B cell (primary cell): ENCODE results near the gene TRDN. TPM values are rescaled to one million over a fixed set of nuclear protein-coding genes. Genes with fewer than 3 reads are reported as not detected.

ENCODE experiments used
- ATAC-seq: fragments of 200-7000 bp; cut with Tn5 transposase; one replicate; pipeline ENCODE4 v1.10.0; 2021; ENCODE audit warnings: low read depth, mild to moderate bottlenecking, moderate number of reproducible peaks, moderate library complexity
- CTCF ChIA-PET: fragments of 350-600 bp; sonication (Branson Sonifier 250); formaldehyde crosslinking; loops from one replicate; lab custom pipeline; 2021; ENCODE audit warnings: antibody characterized with exemption, inconsistent platforms; lab: Charles Lee
- POLR2A ChIA-PET: fragments of 350-600 bp; sonication (Branson Sonifier 250); formaldehyde crosslinking; loops from one replicate; lab custom pipeline; 2021; ENCODE audit warnings: antibody characterized with exemption; lab: Charles Lee
- DNase-seq: peaks from one replicate; pipeline ENCODE4 v3.0.0; 2013
- H2AFZ ChIP-seq: 2 replicates; pipeline ENCODE4 v1.6.1; 2012; ENCODE audit warnings: mild to moderate bottlenecking, low read depth, low read length; ENCODE audit not compliant: insufficient read depth, poor library complexity, severe bottlenecking
- H3K27ac ChIP-seq, 2 donors: 1 replicate in 1 of 2; 2 replicates in 1 of 2; pipeline ENCODE4 v1.5.1; 2012 to 2013; ENCODE audit warnings: low read length in 2 of 2, mild to moderate bottlenecking in 2 of 2, moderate library complexity in 1 of 2
- H3K27me3 ChIP-seq, 4 experiments: fragments of 200-600 bp in 1 of 4; sonication (generic) in 1 of 4; replicated peaks in 1 of 4; 1 replicate in 2 of 4; 2 replicates in 2 of 4; pipeline versions ENCODE4 v1.6.1 to v1.7.0; 2013 to 2016; ENCODE audit warnings: low read length in 3 of 4, mild to moderate bottlenecking in 2 of 4, mixed read lengths in 1 of 4, moderate library complexity in 1 of 4; ENCODE audit not compliant: insufficient read depth in 4 of 4, control insufficient read depth in 3 of 4; ENCODE audit errors: control extremely low read depth in 1 of 4
- H3K36me3 ChIP-seq, 2 experiments: replicated peaks in 1 of 2; 1 replicate in 1 of 2; 2 replicates in 1 of 2; pipeline versions ENCODE4 v1.6.1 to v1.7.1; 2013; ENCODE audit warnings: low read length in 1 of 2; ENCODE audit not compliant: insufficient read depth in 2 of 2, control insufficient read depth in 1 of 2; ENCODE audit errors: control extremely low read depth in 1 of 2, extremely low read depth in 1 of 2
- H3K4me1 ChIP-seq, 2 donors: fragments of 200-600 bp in 1 of 2; sonication (generic) in 1 of 2; 1 replicate in 1 of 2; 2 replicates in 1 of 2; pipeline versions ENCODE4 v1.5.1 to v1.6.1; 2013 to 2017; ENCODE audit warnings: low read length in 2 of 2; ENCODE audit not compliant: control insufficient read depth in 2 of 2, insufficient read depth in 2 of 2
- H3K4me2 ChIP-seq: replicated peaks from 2 replicates; pipeline ENCODE3; 2012; ENCODE audit warnings: mild to moderate bottlenecking, low read depth, low read length; ENCODE audit not compliant: poor library complexity, severe bottlenecking
- H3K4me3 ChIP-seq, 5 experiments: fragments of 200-600 bp in 1 of 5; sonication (generic) in 1 of 5; 1 replicate in 3 of 5; 2 replicates in 2 of 5; pipeline versions ENCODE4 v1.5.1 to v1.7.0; 2011 to 2016; ENCODE audit warnings: low read length in 4 of 5, mild to moderate bottlenecking in 4 of 5, low read depth in 2 of 5, control low read depth in 1 of 5, moderate library complexity in 1 of 5; ENCODE audit not compliant: insufficient read depth in 1 of 5; ENCODE audit errors: control extremely low read depth in 1 of 5, extremely low read depth in 1 of 5
- H3K79me2 ChIP-seq: fragments of 200-600 bp; sonication (generic); one replicate; pipeline ENCODE4 v1.6.0; 2016; ENCODE audit warnings: low read length; ENCODE audit not compliant: control insufficient read depth, insufficient read depth
- H3K9ac ChIP-seq: fragments of 200-600 bp; sonication (generic); 2 replicates; pipeline ENCODE4 v1.6.1; 2017; ENCODE audit warnings: mild to moderate bottlenecking, low read length, moderate library complexity
- H3K9me3 ChIP-seq, 3 donors: one replicate each; pipeline versions ENCODE4 v1.6.1 to v1.7.1; 2013; ENCODE audit warnings: low read length in 2 of 3; ENCODE audit not compliant: control insufficient read depth in 2 of 3, insufficient read depth in 1 of 3; ENCODE audit errors: control extremely low read depth in 1 of 3
- H4K20me1 ChIP-seq: 2 replicates; pipeline ENCODE4 v1.6.0; 2012; ENCODE audit warnings: mild to moderate bottlenecking, low read length; ENCODE audit not compliant: insufficient read depth, control insufficient read depth, poor library complexity, severe bottlenecking
- H3K27ac Mint-ChIP-seq: one replicate; pipeline ENCODE4 v1.8.0; 2021; ENCODE audit warnings: mixed read lengths
- H3K27me3 Mint-ChIP-seq: one replicate; pipeline ENCODE4 v1.8.0; 2021; ENCODE audit warnings: mixed read lengths
- H3K4me1 Mint-ChIP-seq: one replicate; pipeline ENCODE4 v1.8.0; 2021; ENCODE audit warnings: mixed read lengths
- H3K4me3 Mint-ChIP-seq: one replicate; pipeline ENCODE4 v1.8.0; 2021; ENCODE audit warnings: mixed read lengths
- H3K9me3 Mint-ChIP-seq: one replicate; pipeline ENCODE4 v1.8.0; 2022; ENCODE audit warnings: mixed read lengths; ENCODE audit not compliant: insufficient read depth
- EZH2 ChIP-seq: IDR thresholded peaks from 2 replicates; pipeline ENCODE4 v1.6.1; 2012; ENCODE audit warnings: borderline replicate concordance, low read depth, mild to moderate bottlenecking, moderate library complexity, low read length; ENCODE audit not compliant: insufficient read depth, poor library complexity, severe bottlenecking
- WGBS: methylation state at CpG from one replicate; pipeline ENCODE4 v1.1.5; 2013; ENCODE audit warnings: missing lambda C conversion rate; ENCODE audit not compliant: insufficient coverage; 5-methylcytosine and 5-hydroxymethylcytosine counted together
- intact Hi-C: fragments of 100-400 bp; cut with micrococcal nuclease; formaldehyde crosslinking; loops from one replicate; pipeline ENCODE4 v1.10.0; 2022
- polyA plus RNA-seq: library from polyadenylated mRNA; depleted of rRNA; stranded (reverse); fragments of >200 nt; gene quantifications from 2 replicates; pipeline ENCODE4 v1.2.3, GENCODE V29; 2012
- total RNA-seq, 2 donors: library from RNA; stranded (reverse); fragments of 120-200 nt in 1 of 2; gene quantifications; 1 replicate in 1 of 2; 2 replicates in 1 of 2; pipeline versions ENCODE4 v1.2.3 to v1.2.4, GENCODE V29; 2013 to 2022
- TF ChIP-seq, protein P1 (sequence below): fragments of 200-600 bp; IDR thresholded peaks from one replicate; pipeline ENCODE4 v1.8.0; 2022; ENCODE audit warnings: antibody characterized with exemption, mild to moderate bottlenecking

The TRDN gene
- total and polyA plus RNA-seq, 2 donors (not counting 1 experiment from before 2014, with no cell fraction given) = not detected

DNA sequence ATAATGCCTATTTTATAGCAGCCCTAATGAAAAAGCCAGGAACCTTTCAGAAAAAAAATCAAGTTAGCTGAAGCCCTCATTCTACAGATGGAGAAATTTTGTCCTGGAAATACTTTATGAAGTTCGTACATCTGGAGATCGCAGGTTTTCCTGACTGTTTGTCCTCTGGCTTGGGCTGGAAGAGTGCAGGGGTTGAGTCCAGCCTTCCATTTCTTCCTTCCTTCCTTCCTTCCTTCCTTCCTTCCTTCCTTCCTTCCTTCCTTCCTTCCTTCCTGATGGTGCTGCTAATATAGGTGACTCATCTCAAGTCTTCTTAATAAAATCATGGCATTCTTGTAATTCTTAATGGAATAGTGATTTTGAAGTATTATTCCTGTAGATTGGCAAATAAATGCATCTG lies 413.3 kb downstream of the TRDN start:
- Histone ChIP-seq H2AFZ (no peak overlapping the region), H3K4me1 (no peaks in the 10 kb centered on the region), H3K9ac (no peak overlapping the region), H3K27me3 (no peaks in the 10 kb centered on the region), H3K9me3 (no peaks in the 10 kb centered on the region), H4K20me1 (no peaks in the 10 kb centered on the region), H3K4me2 (no peak overlapping the region), H3K4me3 (no peak overlapping the region), H3K79me2 (no peaks in the 10 kb centered on the region), H3K36me3 (no peaks in the 10 kb centered on the region), H3K27ac (no peak overlapping the region)
- no peaks in the 10 kb centered on the region for H3K4me1 Mint-ChIP-seq
- no peaks in the 10 kb centered on the region for H3K9me3 Mint-ChIP-seq
- no CpG with 5 or more reads among the region's 2 CpGs for WGBS
- CTCF ChIA-PET = no interaction called here
- no peak overlapping the region for H3K27ac Mint-ChIP-seq
- no peaks in the 10 kb centered on the region for H3K27me3 Mint-ChIP-seq
- H3K4me3 Mint-ChIP-seq = no peak overlapping the region
- intact Hi-C loops = no loop called here
- ATAC-seq = no peak
- TF ChIP-seq, protein P1, sequence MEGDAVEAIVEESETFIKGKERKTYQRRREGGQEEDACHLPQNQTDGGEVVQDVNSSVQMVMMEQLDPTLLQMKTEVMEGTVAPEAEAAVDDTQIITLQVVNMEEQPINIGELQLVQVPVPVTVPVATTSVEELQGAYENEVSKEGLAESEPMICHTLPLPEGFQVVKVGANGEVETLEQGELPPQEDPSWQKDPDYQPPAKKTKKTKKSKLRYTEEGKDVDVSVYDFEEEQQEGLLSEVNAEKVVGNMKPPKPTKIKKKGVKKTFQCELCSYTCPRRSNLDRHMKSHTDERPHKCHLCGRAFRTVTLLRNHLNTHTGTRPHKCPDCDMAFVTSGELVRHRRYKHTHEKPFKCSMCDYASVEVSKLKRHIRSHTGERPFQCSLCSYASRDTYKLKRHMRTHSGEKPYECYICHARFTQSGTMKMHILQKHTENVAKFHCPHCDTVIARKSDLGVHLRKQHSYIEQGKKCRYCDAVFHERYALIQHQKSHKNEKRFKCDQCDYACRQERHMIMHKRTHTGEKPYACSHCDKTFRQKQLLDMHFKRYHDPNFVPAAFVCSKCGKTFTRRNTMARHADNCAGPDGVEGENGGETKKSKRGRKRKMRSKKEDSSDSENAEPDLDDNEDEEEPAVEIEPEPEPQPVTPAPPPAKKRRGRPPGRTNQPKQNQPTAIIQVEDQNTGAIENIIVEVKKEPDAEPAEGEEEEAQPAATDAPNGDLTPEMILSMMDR = no peak
- no peak for TF ChIP-seq EZH2
- POLR2A ChIA-PET = no interaction called here
- DNase-seq = no peak

DNA sequence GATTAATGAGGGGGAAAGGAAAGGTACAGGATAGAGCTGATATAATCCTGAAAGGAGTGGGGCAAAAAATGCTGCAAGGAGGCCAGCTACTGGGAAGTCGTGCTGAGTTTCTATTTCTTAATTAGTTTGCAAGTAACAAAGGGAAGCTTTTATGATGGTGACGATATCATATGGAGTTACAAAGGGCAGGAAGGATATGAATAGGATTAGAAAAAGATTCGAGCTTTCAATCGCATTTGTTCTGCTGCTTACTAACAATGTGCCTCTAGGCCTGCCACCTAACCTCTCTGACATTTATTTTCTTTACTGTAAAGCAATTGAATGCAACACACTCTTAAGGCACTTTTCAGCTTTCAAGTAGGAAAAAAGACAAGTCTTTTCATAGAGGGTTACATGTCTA lies 421.5 kb downstream of the TRDN start:
- POLR2A ChIA-PET = no interaction called here
- Mint-ChIP-seq H3K4me3 (no peak overlapping the region), H3K9me3 (peaks cover 2% of the 10 kb centered on the region), H3K27ac (no peak overlapping the region), H3K27me3 (no peaks in the 10 kb centered on the region), H3K4me1 (no peaks in the 10 kb centered on the region)
- Histone ChIP-seq H3K36me3 (no peaks in the 10 kb centered on the region), H3K4me2 (no peak overlapping the region), H3K9ac (no peak overlapping the region), H3K4me1 (no peaks in the 10 kb centered on the region), H3K79me2 (no peaks in the 10 kb centered on the region), H4K20me1 (no peaks in the 10 kb centered on the region), H3K27ac (no peak overlapping the region), H3K27me3 (no peaks in the 10 kb centered on the region), H2AFZ (no peak overlapping the region), H3K4me3 (no peak overlapping the region), H3K9me3 (no peaks in the 10 kb centered on the region)
- intact Hi-C loops = no loop called here
- 64% methylated on average over 2 of the region's 4 CpGs for WGBS
- ATAC-seq = no peak
- no peak for TF ChIP-seq EZH2
- TF ChIP-seq, protein P1 = no peak
- CTCF ChIA-PET = no interaction called here
- DNase-seq = no peak
